Muscle of arm (tissue), 12 donors: ENCODE measurements around the gene WDR41. TPM values are rescaled to one million over a fixed set of nuclear protein-coding genes. Genes with fewer than 3 reads are reported as not detected.
A peak's percentile ranks its signal among the peaks of the same experiment; 100 is the strongest.

ENCODE experiments used
- DNase-seq: peaks from one replicate; pipeline ENCODE4 v3.0.0-alpha.2; 2013
- polyA plus RNA-seq, 12 donors: library from polyadenylated mRNA; unstranded; fragments of 120-200 nt; gene quantifications; one replicate each; pipeline ENCODE4 v1.2.1, GENCODE V29; 2013; ENCODE audit not compliant: insufficient read length in 12 of 12

The WDR41 gene
- polyA plus RNA-seq, 12 donors = 35.2 to 65.9 (median 47.4) TPM; not detected in 1

GRCh38 chr5:77449981-77450380 is 42.1 kb downstream of the WDR41 start:
- DNase-seq = no peak

GRCh38 chr5:77449277-77449676 is 42.8 kb downstream of the WDR41 start:
- DNase-seq = no peak

- DNase-seq = no peak
These were observed 43.3 kb downstream of the WDR41 start for GRCh38 chr5:77448831-77449230.

- DNase-seq = no peak
These were observed 47.8 kb downstream of the WDR41 start for GRCh38 chr5:77444356-77444755.

GRCh38 chr5:77443670-77444069 is 48.4 kb downstream of the WDR41 start:
- no peak for DNase-seq

GRCh38 chr5:77438071-77438470 is 54.0 kb downstream of the WDR41 start:
- DNase-seq = no peak

GRCh38 chr5:77437194-77437593 is 54.9 kb downstream of the WDR41 start:
- DNase-seq = no peak

GRCh38 chr5:77431719-77432118 is 60.4 kb downstream of the WDR41 start:
- DNase-seq = no peak

- no peak for DNase-seq
These were observed 60.8 kb downstream of the WDR41 start for GRCh38 chr5:77431286-77431685.

GRCh38 chr5:77430726-77431125 is 61.4 kb downstream of the WDR41 start:
- DNase-seq = no peak

GRCh38 chr5:77428526-77428925 is 63.6 kb downstream of the WDR41 start:
- DNase-seq = no peak

GRCh38 chr5:77427998-77428397 is 64.1 kb downstream of the WDR41 start:
- DNase-seq = peak; percentile 25

- no peak for DNase-seq
These were observed 65.4 kb downstream of the WDR41 start for GRCh38 chr5:77426670-77427069.

GRCh38 chr5:77425998-77426659 is 66.0 kb downstream of the WDR41 start:
- DNase-seq = no peak

- no peak for DNase-seq
These were observed 66.7 kb downstream of the WDR41 start for GRCh38 chr5:77425420-77425819.

- no peak for DNase-seq
These were observed 67.2 kb downstream of the WDR41 start for GRCh38 chr5:77424921-77425320.

- DNase-seq = no peak
These were observed 68.9 kb downstream of the WDR41 start for GRCh38 chr5:77423022-77423750.

- DNase-seq = no peak
These were observed 71.2 kb downstream of the WDR41 start for GRCh38 chr5:77420940-77421339.

GRCh38 chr5:77419644-77420582 is 72.2 kb downstream of the WDR41 start:
- DNase-seq = no peak

- DNase-seq = no peak
These were observed 73.2 kb downstream of the WDR41 start for GRCh38 chr5:77418601-77419581.

GRCh38 chr5:77418162-77418561 is 74.0 kb downstream of the WDR41 start:
- no peak for DNase-seq
